ENCODE results near the gene TLE2. TPM values are rescaled to one million over a fixed set of nuclear protein-coding genes. Genes with fewer than 3 reads are reported as not detected.

TLE2 gene
- total and polyA plus RNA-seq, 9 of the 15 experiments (the other 6 are each of a cell fraction or from before 2014, with no cell fraction given): 0.35 to 13.1 (median 6.2) TPM

DNA sequence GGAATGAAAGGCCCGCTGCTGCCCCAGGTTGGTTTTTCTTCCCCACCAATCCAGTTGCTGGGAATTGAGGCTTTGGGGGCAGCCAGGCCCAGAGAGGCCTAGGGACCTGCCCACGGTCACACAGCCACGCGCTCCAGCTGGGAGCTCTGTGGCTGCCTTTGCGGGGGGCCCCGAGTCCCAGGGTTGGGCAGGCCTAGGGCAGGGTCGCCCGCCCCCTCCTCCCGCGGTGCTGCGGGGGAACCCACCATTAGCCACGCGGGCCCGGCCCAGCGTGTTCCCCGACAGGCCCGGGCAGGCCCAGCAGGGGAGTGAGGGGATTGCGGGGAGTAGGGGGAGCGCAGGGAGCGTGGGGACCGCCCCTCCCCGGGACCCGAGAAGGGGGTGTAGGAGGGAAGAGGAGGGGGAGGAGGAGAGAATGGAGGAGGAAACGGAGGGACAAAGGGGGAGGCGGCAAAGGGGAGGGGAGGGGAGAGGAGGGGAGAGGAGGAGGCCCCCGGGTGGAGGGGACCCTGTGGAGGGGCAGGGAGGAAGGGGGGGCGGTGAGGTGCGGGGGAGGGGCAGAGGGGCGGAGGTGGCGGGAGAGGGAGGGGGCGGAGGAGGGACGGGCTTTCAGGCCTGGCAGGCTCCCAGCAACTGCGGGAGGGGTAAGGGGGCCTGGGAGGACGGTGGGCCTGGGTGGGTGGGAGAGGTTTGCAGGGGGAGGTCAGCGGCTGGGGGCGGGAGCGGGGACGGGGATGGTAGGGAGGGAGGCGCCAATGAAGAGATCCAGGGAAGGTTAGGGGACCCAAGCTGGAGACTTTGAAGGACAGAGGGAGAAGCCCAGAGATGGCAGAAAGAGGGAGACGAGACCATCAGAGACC lies 12.9 kb upstream of the TLE2 start:
- BruUV-seq (replicated peaks): no TSS peak
- POLR2A ChIA-PET: interaction anchor here (0.7 to 0.9 kb wide), 5 partner anchors 12 to 59 kb away, joined by 3 to 7 read pairs (median 4); no protein-coding TSS in a partner anchor
- TF ChIP-seq ZFP36 (IDR thresholded peaks at IDR 0.05; ENCODE audit: low read depth, low read length, partially characterized antibody): peak; percentile 74
- TF ChIP-seq, protein P1, sequence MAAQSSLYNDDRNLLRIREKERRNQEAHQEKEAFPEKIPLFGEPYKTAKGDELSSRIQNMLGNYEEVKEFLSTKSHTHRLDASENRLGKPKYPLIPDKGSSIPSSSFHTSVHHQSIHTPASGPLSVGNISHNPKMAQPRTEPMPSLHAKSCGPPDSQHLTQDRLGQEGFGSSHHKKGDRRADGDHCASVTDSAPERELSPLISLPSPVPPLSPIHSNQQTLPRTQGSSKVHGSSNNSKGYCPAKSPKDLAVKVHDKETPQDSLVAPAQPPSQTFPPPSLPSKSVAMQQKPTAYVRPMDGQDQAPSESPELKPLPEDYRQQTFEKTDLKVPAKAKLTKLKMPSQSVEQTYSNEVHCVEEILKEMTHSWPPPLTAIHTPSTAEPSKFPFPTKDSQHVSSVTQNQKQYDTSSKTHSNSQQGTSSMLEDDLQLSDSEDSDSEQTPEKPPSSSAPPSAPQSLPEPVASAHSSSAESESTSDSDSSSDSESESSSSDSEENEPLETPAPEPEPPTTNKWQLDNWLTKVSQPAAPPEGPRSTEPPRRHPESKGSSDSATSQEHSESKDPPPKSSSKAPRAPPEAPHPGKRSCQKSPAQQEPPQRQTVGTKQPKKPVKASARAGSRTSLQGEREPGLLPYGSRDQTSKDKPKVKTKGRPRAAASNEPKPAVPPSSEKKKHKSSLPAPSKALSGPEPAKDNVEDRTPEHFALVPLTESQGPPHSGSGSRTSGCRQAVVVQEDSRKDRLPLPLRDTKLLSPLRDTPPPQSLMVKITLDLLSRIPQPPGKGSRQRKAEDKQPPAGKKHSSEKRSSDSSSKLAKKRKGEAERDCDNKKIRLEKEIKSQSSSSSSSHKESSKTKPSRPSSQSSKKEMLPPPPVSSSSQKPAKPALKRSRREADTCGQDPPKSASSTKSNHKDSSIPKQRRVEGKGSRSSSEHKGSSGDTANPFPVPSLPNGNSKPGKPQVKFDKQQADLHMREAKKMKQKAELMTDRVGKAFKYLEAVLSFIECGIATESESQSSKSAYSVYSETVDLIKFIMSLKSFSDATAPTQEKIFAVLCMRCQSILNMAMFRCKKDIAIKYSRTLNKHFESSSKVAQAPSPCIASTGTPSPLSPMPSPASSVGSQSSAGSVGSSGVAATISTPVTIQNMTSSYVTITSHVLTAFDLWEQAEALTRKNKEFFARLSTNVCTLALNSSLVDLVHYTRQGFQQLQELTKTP (IDR thresholded peaks at IDR 0.05; ENCODE audit: low read depth in 1 of 2, partially characterized antibody in 2 of 2): no peak
- peak; percentile 35 for TF ChIP-seq GATAD2A (IDR thresholded peaks at IDR 0.05)
- no peak for TF ChIP-seq CC2D1A (IDR thresholded peaks at IDR 0.05)
- TF ChIP-seq CREBBP (IDR thresholded peaks at IDR 0.05; ENCODE audit: low read depth, low read length): no peak
- peak; percentile 41 for TF ChIP-seq POLR2G (IDR thresholded peaks at IDR 0.05; ENCODE audit: low read depth, low read length)
- no peak for TF ChIP-seq FOXK2 (conservative IDR thresholded peaks at IDR 0.05 in 1 of 2, IDR thresholded peaks at IDR 0.05 in 1 of 2; ENCODE audit: low read depth in 2 of 2)
- TF ChIP-seq, protein P2, sequence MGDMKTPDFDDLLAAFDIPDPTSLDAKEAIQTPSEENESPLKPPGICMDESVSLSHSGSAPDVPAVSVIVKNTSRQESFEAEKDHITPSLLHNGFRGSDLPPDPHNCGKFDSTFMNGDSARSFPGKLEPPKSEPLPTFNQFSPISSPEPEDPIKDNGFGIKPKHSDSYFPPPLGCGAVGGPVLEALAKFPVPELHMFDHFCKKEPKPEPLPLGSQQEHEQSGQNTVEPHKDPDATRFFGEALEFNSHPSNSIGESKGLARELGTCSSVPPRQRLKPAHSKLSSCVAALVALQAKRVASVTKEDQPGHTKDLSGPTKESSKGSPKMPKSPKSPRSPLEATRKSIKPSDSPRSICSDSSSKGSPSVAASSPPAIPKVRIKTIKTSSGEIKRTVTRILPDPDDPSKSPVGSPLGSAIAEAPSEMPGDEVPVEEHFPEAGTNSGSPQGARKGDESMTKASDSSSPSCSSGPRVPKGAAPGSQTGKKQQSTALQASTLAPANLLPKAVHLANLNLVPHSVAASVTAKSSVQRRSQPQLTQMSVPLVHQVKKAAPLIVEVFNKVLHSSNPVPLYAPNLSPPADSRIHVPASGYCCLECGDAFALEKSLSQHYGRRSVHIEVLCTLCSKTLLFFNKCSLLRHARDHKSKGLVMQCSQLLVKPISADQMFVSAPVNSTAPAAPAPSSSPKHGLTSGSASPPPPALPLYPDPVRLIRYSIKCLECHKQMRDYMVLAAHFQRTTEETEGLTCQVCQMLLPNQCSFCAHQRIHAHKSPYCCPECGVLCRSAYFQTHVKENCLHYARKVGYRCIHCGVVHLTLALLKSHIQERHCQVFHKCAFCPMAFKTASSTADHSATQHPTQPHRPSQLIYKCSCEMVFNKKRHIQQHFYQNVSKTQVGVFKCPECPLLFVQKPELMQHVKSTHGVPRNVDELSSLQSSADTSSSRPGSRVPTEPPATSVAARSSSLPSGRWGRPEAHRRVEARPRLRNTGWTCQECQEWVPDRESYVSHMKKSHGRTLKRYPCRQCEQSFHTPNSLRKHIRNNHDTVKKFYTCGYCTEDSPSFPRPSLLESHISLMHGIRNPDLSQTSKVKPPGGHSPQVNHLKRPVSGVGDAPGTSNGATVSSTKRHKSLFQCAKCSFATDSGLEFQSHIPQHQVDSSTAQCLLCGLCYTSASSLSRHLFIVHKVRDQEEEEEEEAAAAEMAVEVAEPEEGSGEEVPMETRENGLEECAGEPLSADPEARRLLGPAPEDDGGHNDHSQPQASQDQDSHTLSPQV (IDR thresholded peaks at IDR 0.05): 0 out of 2 replicates have a peak, but pooled peaks have one; percentile 28
- TF ChIP-seq RBFOX2 (IDR thresholded peaks at IDR 0.05; ENCODE audit: low read depth, low read length): peak; percentile 47; the same call in 1 of the 2 replicates
- peak; percentile 39; the same call in 1 of the 2 replicates for TF ChIP-seq NFRKB (IDR thresholded peaks at IDR 0.05; ENCODE audit: low read depth)
- TF ChIP-seq RBM25 (IDR thresholded peaks at IDR 0.05; ENCODE audit: low read depth, low read length, severe bottlenecking): peak; percentile 77
- peak; percentile 76 for TF ChIP-seq EGR1 (conservative IDR thresholded peaks at IDR 0.05)
- peak; percentile 40 for TF ChIP-seq PHF20 (IDR thresholded peaks at IDR 0.05; ENCODE audit: partially characterized antibody)

More for the DNA sequence above, 12.9 kb upstream of the TLE2 start:
- Histone ChIP-seq H3K79me2 (ENCODE audit: control insufficient read depth, insufficient read depth, low read length) (no peaks in the 10 kb centered on the region), H3K4me1 (replicated peaks in 1 of 2; ENCODE audit: control insufficient read depth in 2 of 2, insufficient read depth in 2 of 2, low read length in 2 of 2) (peaks cover 31 to 46% of the 10 kb centered on the region in 2 experiments), H3K9ac (ENCODE audit: insufficient read depth in 1 of 2, low read depth in 2 of 2, low read length in 2 of 2) (peak overlapping the region; percentile 53 to 75), H4K20me1 (replicated peaks; ENCODE audit: control insufficient read depth, insufficient read depth, low read length) (no peaks in the 10 kb centered on the region), H3K4me3 (no peak overlapping the region), H3K36me3 (ENCODE audit: control insufficient read depth, insufficient read depth, low read length) (no peaks in the 10 kb centered on the region), H2AFZ (ENCODE audit: low read depth, low read length) (peak overlapping the region; percentile 93), H3K27ac (ENCODE audit: extremely low read depth, low read depth, low read length) (peak overlapping the region; percentile 71), H3K27me3 (ENCODE audit: control insufficient read depth in 2 of 2, insufficient read depth in 2 of 2, low read length in 2 of 2) (no peaks in the 10 kb centered on the region), H3K9me1 (ENCODE audit: control insufficient read depth, insufficient read depth, low read length) (no peaks in the 10 kb centered on the region), H3K4me2 (ENCODE audit: insufficient read depth, low read length) (peak overlapping the region; percentile 39; the same call in 1 of the 2 replicates), H3K9me3 (replicated peaks; ENCODE audit: control insufficient read depth, insufficient read depth, low read depth, low read length) (no peaks in the 10 kb centered on the region)
- no peak for FAIRE-seq
- intact Hi-C loops (cut with micrococcal nuclease): no loop called here
- peak; percentile 18; the same call in 2 of the 3 replicates for ATAC-seq
- in situ Hi-C loops (cut with MboI): no loop called here
- DNase-seq (ENCODE audit: extremely low read depth in 1 of 4, low spot score in 3 of 4): peak in 3 of 4 experiments; percentile 56 to 80 (median 79)
- CTCF ChIA-PET (ENCODE audit: low intra/inter-chr PET ratio): no interaction called here
- 58% methylated on average over 15 of the region's 40 CpGs for WGBS (ENCODE audit: insufficient coverage, low coverage, missing lambda C conversion rate)
